GM21619 (cell line): ENCODE data around the gene KLK11.

ENCODE experiments used
- ATAC-seq: cut with Tn5 transposase; IDR thresholded peaks from one replicate; pipeline ENCODE4 v1.9.1; 2021; ENCODE audit not compliant: unreplicated experiment

KLK11 gene

DNA sequence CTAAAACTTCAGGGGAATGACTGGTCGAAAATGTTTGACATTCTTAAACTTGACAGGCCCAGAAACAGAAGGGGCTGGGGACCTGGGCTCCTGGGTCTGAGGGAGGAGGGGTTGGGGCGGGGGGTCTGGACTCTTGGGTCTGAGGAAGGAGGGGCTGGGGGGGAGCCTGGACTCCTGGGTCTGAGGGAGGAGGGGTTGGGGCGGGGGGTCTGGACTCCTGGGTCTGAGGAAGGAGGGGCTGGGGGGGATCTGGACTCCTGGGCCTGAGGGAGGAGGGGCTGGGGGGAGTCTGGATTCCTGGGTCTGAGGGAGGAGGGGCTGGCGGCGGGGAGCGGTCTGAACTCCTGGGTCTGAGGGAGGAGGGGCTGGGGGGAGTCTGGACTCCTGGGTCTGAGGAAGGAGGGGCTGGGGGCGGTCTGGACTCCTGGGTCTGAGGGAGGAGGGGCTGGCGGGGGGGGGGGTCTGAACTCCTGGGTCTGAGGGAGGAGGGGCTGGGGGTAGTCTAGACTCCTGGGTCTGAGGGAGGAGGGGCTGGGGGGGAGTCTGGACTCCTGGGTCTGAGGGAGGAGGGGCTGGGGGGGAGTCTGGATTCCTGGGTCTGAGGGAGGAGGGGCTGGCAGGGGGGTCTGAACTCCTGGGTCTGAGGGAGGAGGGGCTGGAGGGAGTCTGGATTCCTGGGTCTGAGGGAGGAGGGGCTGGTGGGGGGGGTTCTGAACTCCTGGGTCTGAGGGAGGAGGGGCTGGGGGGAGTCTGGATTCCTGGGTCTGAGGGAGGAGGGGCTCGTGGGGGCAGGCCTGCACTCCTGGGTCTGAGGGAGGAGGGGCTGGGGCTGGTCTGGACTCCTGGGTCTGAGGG is 51.5 kb downstream of the KLK11 start:
- ATAC-seq = no peak

- ATAC-seq = no peak
Observed at GRCh38 chr19:50972795-50973376, 53.5 kb downstream of the KLK11 start.
